Measurements from ENCODE around the gene FURIN. TPM values are rescaled to one million over a fixed set of nuclear protein-coding genes. Genes with fewer than 3 reads are reported as not detected.

The FURIN gene
- total and polyA plus RNA-seq, 9 of the 15 experiments (the other 6 are each of a cell fraction or from before 2014, with no cell fraction given), result 0.92 to 99.9 (median 34.8) TPM

GRCh38 chr15:90869140-90869541 is 753 bp downstream of the FURIN start (continued):
- TF ChIP-seq ZBTB11 (CRISPR knock-in tag; IDR thresholded peaks at IDR 0.05) (no peak), MXD1 (CRISPR knock-in tag; IDR thresholded peaks at IDR 0.05; ENCODE audit: borderline replicate concordance, poor library complexity, severe bottlenecking) (no peak), ETV5 (CRISPR knock-in tag; IDR thresholded peaks at IDR 0.05; ENCODE audit: low read depth) (no peak), EHMT2 (IDR thresholded peaks at IDR 0.05) (no peak), ZNF444 (CRISPR knock-in tag; IDR thresholded peaks at IDR 0.05) (no peak), CREB1 (IDR thresholded peaks at IDR 0.05) (no peak), CREB1 (CRISPR knock-in tag; IDR thresholded peaks at IDR 0.05) (no peak), MNT (conservative IDR thresholded peaks at IDR 0.05) (no peak; a peak in 1 of 4 replicates), ELK3 (CRISPR knock-in tag; IDR thresholded peaks at IDR 0.05) (no peak), EWSR1 (IDR thresholded peaks at IDR 0.05; ENCODE audit: borderline replicate concordance, low read depth, partially characterized antibody) (no peak), SNRNP70 (optimal IDR thresholded peaks at IDR 0.05; ENCODE audit: low read depth, low read length) (no peak), SRF (CRISPR knock-in tag; IDR thresholded peaks at IDR 0.05) (0 out of 4 replicates have a peak, but pooled peaks of 1 of the 2 experiments have one; percentile 36), POLR3A (IDR thresholded peaks at IDR 0.05; ENCODE audit: borderline replicate concordance, extremely low read depth, insufficient read depth, insufficient read length) (no peak), ZNF197 (CRISPR knock-in tag; IDR thresholded peaks at IDR 0.05; ENCODE audit: low read depth) (no peak), ARID1B (IDR thresholded peaks at IDR 0.05) (peak; percentile 68), L3MBTL2 (IDR thresholded peaks at IDR 0.05) (peak; percentile 29; the same call in 1 of the 2 replicates), TRIM28 (IDR thresholded peaks at IDR 0.05) (no peak), CBX3 (IDR thresholded peaks at IDR 0.05; ENCODE audit: borderline replicate concordance in 1 of 2, low read length in 2 of 2) (no peak), EGR1 (conservative IDR thresholded peaks at IDR 0.05) (no peak), MTA1 (IDR thresholded peaks at IDR 0.05; ENCODE audit: borderline replicate concordance) (0 out of 2 replicates have a peak, but pooled peaks have one; percentile 4), MTA3 (IDR thresholded peaks at IDR 0.05; ENCODE audit: borderline replicate concordance) (no peak; the same call in 1 of the 2 replicates), SRSF3 (IDR thresholded peaks at IDR 0.05; ENCODE audit: insufficient read depth, low read length) (no peak), NR2C1 (IDR thresholded peaks at IDR 0.05) (no peak), NR2C1 (tag; IDR thresholded peaks at IDR 0.05) (no peak; the same call in 1 of the 2 replicates)

Data from K562 (cell line).